SU-DHL-6 (cell line): ENCODE measurements around the gene ENOX1.

Source experiments
- EZH2phosphoT487 ChIP-seq: fragments of 200-600 bp; sonication (generic), shearing (Covaris generic); conservative IDR thresholded peaks from 2 replicates; pipeline ENCODE4 v1.6.1; 2018; ENCODE audit warnings: mild to moderate bottlenecking, antibody characterized with exemption, low read length, moderate library complexity, mixed read lengths
- TF ChIP-seq, protein P1 (sequence below): fragments of 200-600 bp; sonication (generic); IDR thresholded peaks from one replicate; pipeline ENCODE4 v1.5.1; 2017; ENCODE audit warnings: antibody characterized with exemption, mild to moderate bottlenecking, low read length, moderate library complexity; ENCODE audit not compliant: insufficient read depth, poor library complexity, severe bottlenecking

DNA sequence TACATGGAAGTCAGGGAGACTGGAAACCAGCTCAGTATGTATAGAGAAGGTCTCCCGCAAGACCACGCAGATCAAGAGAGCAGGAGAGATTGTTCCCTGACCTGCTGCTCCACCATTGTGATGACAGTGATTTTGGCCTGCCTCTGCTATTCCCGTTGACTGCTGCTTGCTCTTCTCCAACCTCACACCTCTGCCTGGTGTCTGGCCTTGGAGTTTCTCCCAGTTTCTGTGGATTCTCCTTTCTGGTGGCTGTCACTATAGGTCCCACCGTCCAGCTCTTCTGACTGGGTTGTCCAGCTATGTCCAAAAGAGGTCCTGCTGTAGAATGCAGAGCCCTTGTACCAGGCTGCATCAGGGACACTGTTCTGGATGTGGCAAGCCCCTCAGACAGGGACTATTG lies 591.7 kb downstream of the ENOX1 start:
- TF ChIP-seq, protein P1, sequence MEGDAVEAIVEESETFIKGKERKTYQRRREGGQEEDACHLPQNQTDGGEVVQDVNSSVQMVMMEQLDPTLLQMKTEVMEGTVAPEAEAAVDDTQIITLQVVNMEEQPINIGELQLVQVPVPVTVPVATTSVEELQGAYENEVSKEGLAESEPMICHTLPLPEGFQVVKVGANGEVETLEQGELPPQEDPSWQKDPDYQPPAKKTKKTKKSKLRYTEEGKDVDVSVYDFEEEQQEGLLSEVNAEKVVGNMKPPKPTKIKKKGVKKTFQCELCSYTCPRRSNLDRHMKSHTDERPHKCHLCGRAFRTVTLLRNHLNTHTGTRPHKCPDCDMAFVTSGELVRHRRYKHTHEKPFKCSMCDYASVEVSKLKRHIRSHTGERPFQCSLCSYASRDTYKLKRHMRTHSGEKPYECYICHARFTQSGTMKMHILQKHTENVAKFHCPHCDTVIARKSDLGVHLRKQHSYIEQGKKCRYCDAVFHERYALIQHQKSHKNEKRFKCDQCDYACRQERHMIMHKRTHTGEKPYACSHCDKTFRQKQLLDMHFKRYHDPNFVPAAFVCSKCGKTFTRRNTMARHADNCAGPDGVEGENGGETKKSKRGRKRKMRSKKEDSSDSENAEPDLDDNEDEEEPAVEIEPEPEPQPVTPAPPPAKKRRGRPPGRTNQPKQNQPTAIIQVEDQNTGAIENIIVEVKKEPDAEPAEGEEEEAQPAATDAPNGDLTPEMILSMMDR = no peak
- no peak for TF ChIP-seq EZH2phosphoT487
